ENCODE results near the gene CNIH4. TPM values are rescaled to one million over a fixed set of nuclear protein-coding genes. Genes with fewer than 3 reads are reported as not detected.
"Not testable (repeated sequence)": the region's sequence is repeated elsewhere in the genome, so short reads cannot be mapped to it uniquely, and the experiment has no call there.

Gene CNIH4
- total RNA-seq, 1 donor from 2014 or later = 77.4 TPM

DNA sequence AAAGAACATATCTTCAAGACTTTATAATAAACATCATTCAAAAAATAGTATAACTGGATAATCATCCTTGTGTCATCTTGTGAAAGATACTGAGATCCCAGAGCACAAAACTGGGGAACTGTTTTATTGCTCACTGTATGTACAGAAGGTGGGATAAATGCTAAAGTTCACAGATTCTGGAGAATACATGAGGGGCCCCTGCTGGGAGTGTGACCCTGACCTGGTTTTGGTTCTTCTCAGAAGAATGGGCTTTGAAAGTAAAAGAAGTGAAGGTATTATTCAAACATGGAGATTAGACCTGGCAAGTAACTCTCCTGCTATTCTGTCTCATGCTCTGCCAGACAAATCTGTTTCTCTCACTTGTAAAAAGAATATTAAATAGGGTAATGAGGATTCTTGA is 63.4 kb downstream of the CNIH4 start:
- no peak for DNase-seq
- Histone ChIP-seq H3K36me3 (peaks cover 100% of the 10 kb centered on the region), H3K27me3 (ENCODE audit: low read depth) (no peaks in the 10 kb centered on the region), H3K27ac (no peak overlapping the region), H3K9me3 (no peaks in the 10 kb centered on the region), H3K4me3 (no peak overlapping the region), H3K4me1 (no peaks in the 10 kb centered on the region)
- TF ChIP-seq, protein P1, sequence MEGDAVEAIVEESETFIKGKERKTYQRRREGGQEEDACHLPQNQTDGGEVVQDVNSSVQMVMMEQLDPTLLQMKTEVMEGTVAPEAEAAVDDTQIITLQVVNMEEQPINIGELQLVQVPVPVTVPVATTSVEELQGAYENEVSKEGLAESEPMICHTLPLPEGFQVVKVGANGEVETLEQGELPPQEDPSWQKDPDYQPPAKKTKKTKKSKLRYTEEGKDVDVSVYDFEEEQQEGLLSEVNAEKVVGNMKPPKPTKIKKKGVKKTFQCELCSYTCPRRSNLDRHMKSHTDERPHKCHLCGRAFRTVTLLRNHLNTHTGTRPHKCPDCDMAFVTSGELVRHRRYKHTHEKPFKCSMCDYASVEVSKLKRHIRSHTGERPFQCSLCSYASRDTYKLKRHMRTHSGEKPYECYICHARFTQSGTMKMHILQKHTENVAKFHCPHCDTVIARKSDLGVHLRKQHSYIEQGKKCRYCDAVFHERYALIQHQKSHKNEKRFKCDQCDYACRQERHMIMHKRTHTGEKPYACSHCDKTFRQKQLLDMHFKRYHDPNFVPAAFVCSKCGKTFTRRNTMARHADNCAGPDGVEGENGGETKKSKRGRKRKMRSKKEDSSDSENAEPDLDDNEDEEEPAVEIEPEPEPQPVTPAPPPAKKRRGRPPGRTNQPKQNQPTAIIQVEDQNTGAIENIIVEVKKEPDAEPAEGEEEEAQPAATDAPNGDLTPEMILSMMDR (IDR thresholded peaks at IDR 0.05) = no peak
- intact Hi-C loops (cut with DNase I) = no loop called here
- no peak for ATAC-seq

DNA sequence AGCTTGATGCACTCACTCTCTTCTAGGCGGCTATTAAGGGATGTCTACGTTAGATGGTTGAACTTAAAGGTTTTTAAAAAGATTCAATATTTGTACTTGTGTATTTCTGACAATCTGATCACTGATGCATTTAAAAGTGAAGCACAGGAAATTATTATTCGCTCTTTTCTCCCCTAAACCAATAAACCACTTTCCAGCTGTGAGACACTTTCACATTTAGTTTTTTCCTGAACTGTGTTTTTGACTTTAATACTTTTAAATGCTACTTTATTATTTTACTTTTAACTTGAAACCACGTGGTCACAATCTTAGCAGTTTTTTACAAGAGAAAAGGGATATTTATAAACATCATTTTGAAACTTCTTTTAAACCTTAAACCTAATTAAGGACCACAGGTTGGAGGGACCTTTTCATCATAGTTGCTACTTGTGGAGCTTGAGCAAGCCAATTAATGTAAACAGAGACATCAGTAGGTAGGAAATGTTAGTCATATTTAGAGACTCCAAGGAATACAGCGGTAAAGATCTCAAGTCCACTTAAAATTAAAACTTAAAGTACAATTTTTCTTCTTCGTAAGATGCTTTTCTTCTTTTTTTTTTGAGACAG is 68.7 kb downstream of the CNIH4 start:
- Histone ChIP-seq H3K27me3 (ENCODE audit: low read depth) (no peaks in the 10 kb centered on the region), H3K27ac (no peak overlapping the region), H3K36me3 (peaks cover 91% of the 10 kb centered on the region), H3K4me1 (peaks cover 28% of the 10 kb centered on the region), H3K9me3 (no peaks in the 10 kb centered on the region), H3K4me3 (no peak overlapping the region)
- intact Hi-C loops (cut with DNase I) = no loop called here
- no peak for ATAC-seq
- DNase-seq = no peak
- TF ChIP-seq, protein P1 (IDR thresholded peaks at IDR 0.05) = no peak

DNA sequence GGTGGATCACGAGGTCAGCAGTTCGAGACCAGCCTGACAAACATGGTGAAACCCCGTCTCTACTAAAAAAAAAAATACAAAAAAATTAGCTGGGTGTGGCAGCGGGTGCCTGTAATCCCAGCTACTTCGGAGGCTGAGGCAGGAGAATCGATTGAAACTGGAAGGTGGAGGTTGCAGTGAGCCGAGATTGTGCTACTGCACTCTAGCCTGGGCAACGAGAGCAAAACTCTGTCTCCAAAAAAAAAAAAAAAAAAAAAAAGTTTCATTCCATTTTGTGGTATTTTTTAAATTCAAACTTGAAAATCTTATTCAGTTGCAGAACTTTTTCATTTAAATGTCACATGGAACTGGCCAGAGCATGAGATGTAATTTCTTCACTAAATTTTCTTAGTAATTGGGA is 70.2 kb downstream of the CNIH4 start:
- H3K27ac ChIP-seq; intact Hi-C loops (cut with DNase I); H3K9me3 ChIP-seq; ATAC-seq; DNase-seq; H3K4me3 ChIP-seq; H3K27me3 ChIP-seq (ENCODE audit: low read depth): not testable (repeated sequence)
- H3K4me1 ChIP-seq = peaks cover 43% of the 10 kb centered on the region
- H3K36me3 ChIP-seq = peaks cover 80% of the 10 kb centered on the region

DNA sequence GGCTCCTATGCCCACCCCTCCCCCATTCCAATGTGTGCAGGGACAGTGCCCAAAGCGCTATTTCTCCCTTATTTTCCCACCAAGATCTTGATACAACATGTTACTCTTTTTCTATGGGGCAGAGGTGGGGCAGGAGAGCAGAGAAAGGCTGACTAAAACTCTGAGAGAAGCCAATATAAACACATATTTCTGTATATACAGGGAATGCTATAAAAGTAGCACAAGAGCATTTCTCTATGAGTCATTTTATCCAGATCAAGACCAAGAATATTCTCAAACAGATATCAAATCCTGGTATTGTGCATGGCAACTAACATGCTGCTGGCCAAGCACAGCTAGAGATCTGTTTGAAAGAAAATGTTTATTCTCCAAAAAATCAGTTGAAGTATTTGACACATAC is 70.7 kb downstream of the CNIH4 start:
- TF ChIP-seq, protein P1 (IDR thresholded peaks at IDR 0.05) = no peak
- peaks cover 75% of the 10 kb centered on the region for H3K36me3 ChIP-seq
- no peaks in the 10 kb centered on the region for H3K9me3 ChIP-seq
- no peaks in the 10 kb centered on the region for H3K27me3 ChIP-seq (ENCODE audit: low read depth)
- DNase-seq = no peak
- intact Hi-C loops (cut with DNase I) = no loop called here
- no peak overlapping the region for H3K4me3 ChIP-seq
- no peak overlapping the region for H3K27ac ChIP-seq
- peaks cover 48% of the 10 kb centered on the region for H3K4me1 ChIP-seq
- ATAC-seq = no peak

DNA sequence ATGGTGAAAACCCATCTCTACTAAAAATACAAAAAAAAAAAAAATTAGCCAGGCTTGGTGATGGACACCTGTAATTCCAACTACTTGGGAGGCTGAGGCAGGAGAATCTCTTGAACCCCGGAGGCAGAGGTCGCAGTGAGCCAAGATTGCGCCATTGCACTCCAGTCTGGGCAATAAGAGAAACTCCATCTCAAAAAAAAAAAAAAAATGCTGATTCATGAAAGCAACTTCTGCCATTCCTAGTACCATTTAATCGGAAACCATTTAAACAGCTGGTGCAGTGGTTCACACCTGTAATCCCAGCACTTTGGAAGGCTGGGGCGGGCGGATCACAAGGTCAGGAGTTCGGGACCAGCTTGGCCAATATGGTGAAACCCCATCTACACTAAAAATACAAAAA is 72.0 kb downstream of the CNIH4 start:
- DNase-seq; ATAC-seq; H3K27ac ChIP-seq; H3K27me3 ChIP-seq (ENCODE audit: low read depth); H3K9me3 ChIP-seq; H3K4me3 ChIP-seq; intact Hi-C loops (cut with DNase I): not testable (repeated sequence)
- H3K36me3 ChIP-seq = peaks cover 61% of the 10 kb centered on the region
- H3K4me1 ChIP-seq = peaks cover 54% of the 10 kb centered on the region

Small RNA genes lying within 50 kb of the gene (microRNA-seq; reads per million reads assigned to microRNA genes)
- gene MIR4742 (ENCODE audit: borderline number of aligned reads) = not detected

Other genes with a start within 250 kb of the CNIH4 start
- 32.0 TPM for gene FBXO28, start 242.8 kb upstream of the CNIH4 start, total RNA-seq
- 72.0 TPM for gene DEGS1, start 173.6 kb upstream of the CNIH4 start, total RNA-seq
- 30.4 TPM for gene NVL, start 26.7 kb upstream of the CNIH4 start, total RNA-seq
- gene WDR26, start 77.9 kb downstream of the CNIH4 start, total RNA-seq = 86.6 TPM